A549 treated with CpdA at 1 μM for 4 hours (cell line): ENCODE results near the gene NACC2. TPM values are rescaled to one million over a fixed set of nuclear protein-coding genes. Genes with fewer than 3 reads are reported as not detected.

ENCODE experiments used
- total RNA-seq: library from RNA; stranded (reverse); fragments of 200-300 nt; extraction: Qiagen RNA extraction; gene quantifications from 5 replicates; pipeline ENCODE4 v1.2.3, GENCODE V29; 2022; ENCODE audit warnings: low read depth

NACC2 gene
- 21.9 to 30.8 TPM (median 28.7 TPM) in 5 replicates for total RNA-seq

GRCh38 chr9:136095070-136096058 lies at the start of gene NACC2:
NACC2 (minus strand) TSS chr9:136095289; CDS start chr9:136050521, 44,768 bp downstream.

GRCh38 chr9:136118320-136119060 lies 23.4 kb upstream of the NACC2 start, which contains the start of gene TMEM250:
TMEM250 (minus strand) TSS chr9:136118875; CDS start chr9:136116900, 1,975 bp downstream.

GRCh38 chr9:135961277-135961715 lies 133.8 kb downstream of the NACC2 start, which contains the start of gene UBAC1:
UBAC1 (minus strand) TSS chr9:135961373; CDS start chr9:135961162, 211 bp downstream.

Other genes with a start within 250 kb of the NACC2 start
- gene CAMSAP1, start 187.7 kb downstream of the NACC2 start, total RNA-seq: 18.2 to 25.2 TPM (median 20.2 TPM) in 5 replicates
- gene UBAC1, start 133.9 kb downstream of the NACC2 start, total RNA-seq: 27.2 to 39.0 TPM (median 35.8 TPM) in 5 replicates
- gene TMEM250, start 23.6 kb upstream of the NACC2 start, total RNA-seq: 30.0 to 49.2 TPM (median 47.0 TPM) in 5 replicates
- gene LHX3, start 109.8 kb upstream of the NACC2 start, total RNA-seq: 0.08 to 0.12 TPM (median 0.09 TPM) in 4 of 5 replicates, not detected in the other
- 26.6 to 30.1 TPM (median 28.8 TPM) in 5 replicates for gene QSOX2, start 150.5 kb upstream of the NACC2 start, total RNA-seq
- gene CCDC187, start 208.8 kb upstream of the NACC2 start, total RNA-seq: not detected in 5 replicates
- 8.7 to 13.6 TPM (median 11.4 TPM) in 5 replicates for gene GPSM1, start 232.2 kb upstream of the NACC2 start, total RNA-seq